ENCODE results near the gene USP15.

DNA sequence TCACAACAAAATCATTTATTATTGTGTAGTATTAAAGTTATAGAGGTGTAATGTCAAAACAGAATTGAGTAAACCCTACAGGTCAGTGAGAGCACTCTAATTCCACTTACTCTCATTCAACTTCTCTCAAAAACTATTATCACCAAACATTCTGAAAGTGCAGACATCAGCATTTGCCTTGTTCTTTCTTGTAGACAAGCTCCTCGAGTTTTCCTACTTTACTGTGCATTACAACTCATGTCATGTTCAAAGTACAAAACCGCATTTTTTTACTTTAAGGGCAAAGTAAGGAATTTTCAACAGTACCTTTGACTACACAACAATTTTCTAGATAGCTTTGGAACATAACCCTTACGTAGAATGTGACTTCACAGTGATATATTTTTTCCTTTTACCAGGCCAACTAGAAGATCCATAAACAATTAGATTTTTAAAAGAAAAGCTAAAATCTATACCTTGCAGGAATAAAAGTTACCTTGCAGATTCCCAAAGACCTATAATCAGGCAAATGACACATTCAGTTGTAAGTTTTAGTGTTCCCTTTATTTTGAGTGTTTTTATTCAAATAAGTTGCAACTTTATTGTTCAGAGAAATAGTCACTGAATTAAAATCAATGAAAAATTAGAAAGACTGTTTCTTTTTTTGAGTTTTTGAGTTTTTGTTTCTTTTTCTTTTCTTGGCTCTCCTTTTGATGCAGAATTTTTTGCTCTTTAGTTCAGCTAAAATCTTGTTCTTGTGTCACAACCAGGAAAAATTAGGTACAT is 12.7 kb upstream of the USP15 start:
- TF ChIP-seq, protein P1, sequence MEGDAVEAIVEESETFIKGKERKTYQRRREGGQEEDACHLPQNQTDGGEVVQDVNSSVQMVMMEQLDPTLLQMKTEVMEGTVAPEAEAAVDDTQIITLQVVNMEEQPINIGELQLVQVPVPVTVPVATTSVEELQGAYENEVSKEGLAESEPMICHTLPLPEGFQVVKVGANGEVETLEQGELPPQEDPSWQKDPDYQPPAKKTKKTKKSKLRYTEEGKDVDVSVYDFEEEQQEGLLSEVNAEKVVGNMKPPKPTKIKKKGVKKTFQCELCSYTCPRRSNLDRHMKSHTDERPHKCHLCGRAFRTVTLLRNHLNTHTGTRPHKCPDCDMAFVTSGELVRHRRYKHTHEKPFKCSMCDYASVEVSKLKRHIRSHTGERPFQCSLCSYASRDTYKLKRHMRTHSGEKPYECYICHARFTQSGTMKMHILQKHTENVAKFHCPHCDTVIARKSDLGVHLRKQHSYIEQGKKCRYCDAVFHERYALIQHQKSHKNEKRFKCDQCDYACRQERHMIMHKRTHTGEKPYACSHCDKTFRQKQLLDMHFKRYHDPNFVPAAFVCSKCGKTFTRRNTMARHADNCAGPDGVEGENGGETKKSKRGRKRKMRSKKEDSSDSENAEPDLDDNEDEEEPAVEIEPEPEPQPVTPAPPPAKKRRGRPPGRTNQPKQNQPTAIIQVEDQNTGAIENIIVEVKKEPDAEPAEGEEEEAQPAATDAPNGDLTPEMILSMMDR (IDR thresholded peaks at IDR 0.05), result no peak
- no peak for TF ChIP-seq POLR2A (IDR thresholded peaks at IDR 0.05)
